GM12878 (cell line): ENCODE data around the gene SPRY1. TPM values are rescaled to one million over a fixed set of nuclear protein-coding genes. Genes with fewer than 3 reads are reported as not detected.

Experiments
- ATAC-seq: fragments of 200-7000 bp; cut with Tn5 transposase; 3 replicates; pipeline ENCODE4 v1.9.1; 2020; ENCODE audit warnings: mild to moderate bottlenecking, moderate library complexity
- BruUV-seq: library from RNA; stranded (reverse); fragments of 400-500 nt; replicated peaks from 2 replicates; lab custom pipeline; 2021; lab: Mats Ljungman, UMichigan
- CTCF ChIA-PET: fragments of 300-600 bp; sonication (Branson Sonifier 250); formaldehyde crosslinking; extraction: SDS; loops from one replicate; lab custom pipeline; 2021; ENCODE audit warnings: inconsistent platforms; lab: Yijun Ruan, JAX
- POLR2A ChIA-PET: fragments of 350-600 bp; formaldehyde crosslinking; extraction: SDS; loops from one replicate; lab custom pipeline; 2021; ENCODE audit warnings: inconsistent platforms; lab: Charles Lee
- RAD21 ChIA-PET: fragments of 300-600 bp; sonication (Branson Sonifier 250); formaldehyde crosslinking; loops from one replicate; lab custom pipeline; 2023; ENCODE audit warnings: antibody characterized with exemption; ENCODE audit not compliant: unreplicated experiment; lab: Charles Lee
- SMC1A ChIA-PET: fragments of 300-600 bp; sonication (Branson Sonifier 250); formaldehyde crosslinking; loops from one replicate; lab custom pipeline; 2023; ENCODE audit not compliant: unreplicated experiment, uncharacterized antibody; lab: Charles Lee
- DNase-seq: peaks from one replicate; pipeline ENCODE4 v3.0.0-alpha.2; 2011; ENCODE audit warnings: low read depth, low spot score
- FAIRE-seq: peaks from 3 replicates; lab custom pipeline; 2011; peaks lifted over from hg19 to GRCh38; lab: Jason Lieb, UNC
- H2AFZ ChIP-seq: 2 replicates; pipeline ENCODE4 v1.6.0; 2011; ENCODE audit warnings: low read depth, low read length, control low read depth; ENCODE audit not compliant: control insufficient read depth
- H3K27ac ChIP-seq: 2 replicates; pipeline ENCODE4 v1.5.1; 2011; ENCODE audit warnings: control low read depth; ENCODE audit not compliant: control insufficient read depth, insufficient read depth
- H3K27me3 ChIP-seq, 2 experiments: replicated peaks in 1 of 2; 2 replicates each; pipeline versions ENCODE4 v1.6.0 to v1.6.1; 2011; ENCODE audit warnings: low read length in 1 of 2; ENCODE audit not compliant: control insufficient read depth in 2 of 2, insufficient read depth in 2 of 2
- H3K36me3 ChIP-seq, 2 experiments: 2 replicates each; pipeline ENCODE4 v1.5.1; 2011; ENCODE audit warnings: low read length in 1 of 2; ENCODE audit not compliant: control insufficient read depth in 2 of 2, insufficient read depth in 2 of 2
- H3K4me1 ChIP-seq: 2 replicates; pipeline ENCODE4 v1.6.1; 2011; ENCODE audit warnings: mild to moderate bottlenecking, low read length, moderate library complexity, mixed read lengths; ENCODE audit not compliant: control insufficient read depth, insufficient read depth
- H3K4me2 ChIP-seq: 2 replicates; pipeline ENCODE4 v1.6.0; 2011; ENCODE audit warnings: control low read depth; ENCODE audit not compliant: control insufficient read depth, insufficient read depth
- H3K4me3 ChIP-seq: fragments of 200-600 bp; sonication (generic); 2 replicates; pipeline ENCODE4 v1.5.1; 2016
- H3K79me2 ChIP-seq: 2 replicates; pipeline ENCODE4 v1.6.0; 2011; ENCODE audit warnings: low read length; ENCODE audit not compliant: control insufficient read depth, insufficient read depth
- H3K9ac ChIP-seq: 2 replicates; pipeline ENCODE4 v1.8.0; 2011; ENCODE audit warnings: low read length, control low read depth, mixed read lengths; ENCODE audit not compliant: control insufficient read depth, insufficient read depth
- H3K9me3 ChIP-seq: replicated peaks from 3 replicates; pipeline ENCODE4 v1.5.1; 2011; ENCODE audit warnings: mild to moderate bottlenecking, low read length; ENCODE audit not compliant: control insufficient read depth, insufficient read depth
- H4K20me1 ChIP-seq: 2 replicates; pipeline ENCODE4 v1.6.0; 2011; ENCODE audit not compliant: control insufficient read depth, insufficient read depth
- E2F4 ChIP-seq: IDR thresholded peaks from 2 replicates; pipeline ENCODE4 v1.6.1; 2012; ENCODE audit warnings: low read depth, low read length, improper control_type of control experiment
- EED ChIP-seq: sonication (generic); IDR thresholded peaks from 2 replicates; pipeline ENCODE4 v1.6.1; 2016; ENCODE audit warnings: antibody characterized with exemption, low read depth
- EGR1 ChIP-seq, 2 experiments: IDR thresholded peaks; 1 replicate in 1 of 2; 2 replicates in 1 of 2; pipeline ENCODE4 v1.6.1; 2011 to 2012; ENCODE audit warnings: low read depth in 2 of 2, low read length in 2 of 2, borderline replicate concordance in 1 of 2, mild to moderate bottlenecking in 1 of 2, moderate library complexity in 1 of 2
- FOS ChIP-seq: IDR thresholded peaks from 3 replicates; pipeline ENCODE4 v1.6.1; 2011; ENCODE audit warnings: borderline replicate concordance; ENCODE audit not compliant: insufficient read length; ENCODE audit errors: extremely low read depth
- HSF1 ChIP-seq: fragments of 150-350 bp; IDR thresholded peaks from 2 replicates; pipeline ENCODE4 v1.6.1; 2014; ENCODE audit warnings: mild to moderate bottlenecking, low read depth, low read length
- JUNB ChIP-seq: IDR thresholded peaks from 2 replicates; pipeline ENCODE4 v1.6.1; 2016; ENCODE audit warnings: antibody characterized with exemption, mild to moderate bottlenecking
- MEF2A ChIP-seq: IDR thresholded peaks from 2 replicates; pipeline ENCODE4 v1.6.1; 2011; ENCODE audit warnings: low read depth, mild to moderate bottlenecking, low read length, moderate library complexity; ENCODE audit not compliant: insufficient read depth
- MEF2B ChIP-seq: fragments of 450-650 bp; IDR thresholded peaks from 2 replicates; pipeline ENCODE4 v1.6.1; 2018; ENCODE audit warnings: mild to moderate bottlenecking, moderate library complexity; ENCODE audit not compliant: partially characterized antibody, poor library complexity, severe bottlenecking
- PAX8 ChIP-seq: fragments of 450-650 bp; IDR thresholded peaks from 2 replicates; pipeline ENCODE4 v1.6.1; 2017; ENCODE audit warnings: mild to moderate bottlenecking, moderate library complexity
- TAF1 ChIP-seq: IDR thresholded peaks from 2 replicates; pipeline ENCODE4 v1.6.1; 2011; ENCODE audit warnings: mild to moderate bottlenecking, low read depth, low read length, borderline replicate concordance
- TBL1XR1 ChIP-seq: IDR thresholded peaks from 2 replicates; pipeline ENCODE4 v1.6.1; 2012; ENCODE audit warnings: low read depth, low read length, improper control_type of control experiment
- ZNF274 ChIP-seq: IDR thresholded peaks from one replicate; pipeline ENCODE4 v1.8.0; 2011; ENCODE audit not compliant: insufficient read length, insufficient read depth
- WGBS: methylation state at CpG from one replicate; pipeline ENCODE4 v1.1.6; 2016; ENCODE audit warnings: low lambda C conversion rate; ENCODE audit not compliant: insufficient replicate concordance, insufficient coverage; ENCODE audit errors: missing lambda C conversion rate; 5-methylcytosine and 5-hydroxymethylcytosine counted together
- in situ Hi-C: fragments of 300-500 bp; cut with MboI; formaldehyde crosslinking; loops from 9 replicates; pipeline ENCODE4 v1.14.3; 2018; ENCODE audit warnings: mixed read lengths
- intact Hi-C: fragments of 100-400 bp; cut with micrococcal nuclease; formaldehyde crosslinking; loops from one replicate; pipeline ENCODE4 v1.14.2; 2022; ENCODE audit not compliant: unreplicated experiment
- polyA plus RNA-seq, 11 experiments: library from polyadenylated mRNA; depleted of rRNA in 4 of 11; unstranded in 6 of 11; stranded (reverse) in 5 of 11; fragments of >200 nt; fragmentation: Nextera tagmentation in 4 of 11; fragmentation: Illumina TruSeq in 1 of 11; extraction: Ambion mirVana in 4 of 11; extraction: Trizol in 1 of 11; gene quantifications; 1 replicate in 1 of 11; 2 replicates in 10 of 11; pipeline versions ENCODE4 v1.2.1 to v1.2.3, GENCODE V29; 2011 to 2016; ENCODE audit warnings: inconsistent platforms in 2 of 11, missing spikeins in 2 of 11, low read depth in 1 of 11
- total RNA-seq, 4 experiments: library from RNA; depleted of rRNA in 3 of 4; stranded (reverse); fragments of >200 nt in 3 of 4; fragmentation: Illumina TruSeq in 1 of 4; extraction: Trizol in 1 of 4; gene quantifications; 2 replicates each; pipeline versions ENCODE4 v1.2.1 to v1.2.3, GENCODE V29; 2013 to 2021

The SPRY1 gene
- total and polyA plus RNA-seq, 10 of the 15 experiments (the other 5 are each of a cell fraction or from before 2014, with no cell fraction given): 0.05 to 5.7 (median 0.23) TPM; not detected in 2

- FAIRE-seq: no peak
- ChIA-PET POLR2A (no interaction called here), CTCF (no interaction called here)
- H3K27me3 ChIP-seq: no peaks in the 10 kb centered on the region
- no peaks in the 10 kb centered on the region for H3K36me3 ChIP-seq
- H2AFZ ChIP-seq: no peak overlapping the region
- no peaks in the 10 kb centered on the region; the same call in 1 of the 3 replicates for H3K9me3 ChIP-seq
- TF ChIP-seq EED: no peak
- no peak for TF ChIP-seq EGR1 (IDR thresholded peaks at IDR 0.05; ENCODE audit: borderline replicate concordance in 1 of 2, low read depth in 2 of 2, low read length in 2 of 2)
- no peak for TF ChIP-seq MEF2A
- TF ChIP-seq ZNF274: no peak
- TF ChIP-seq FOS: no peak
- TF ChIP-seq MEF2B: no peak
- TF ChIP-seq TAF1: no peak
- no peak for TF ChIP-seq JUNB
- TF ChIP-seq HSF1: no peak
- no peak for TF ChIP-seq TBL1XR1
- no peak for TF ChIP-seq PAX8
- no peak for TF ChIP-seq E2F4
- TF ChIP-seq, all 136 proteins: peak for 0
- no peak for DNase-seq
- H3K9ac ChIP-seq: no peak overlapping the region
- in situ Hi-C loops: no loop called here
- no peak for ATAC-seq
- H3K4me2 ChIP-seq: no peak overlapping the region
- H3K4me1 ChIP-seq: peaks cover 5% of the 10 kb centered on the region; the same call in 1 of the 2 replicates
- BruUV-seq: no TSS peak
- 45% methylated on average over 5 of the region's 5 CpGs for WGBS
- no peaks in the 10 kb centered on the region for H4K20me1 ChIP-seq
- H3K4me3 ChIP-seq: no peak overlapping the region
- no peaks in the 10 kb centered on the region for H3K79me2 ChIP-seq
- intact Hi-C loops: no loop called here
- SMC1A ChIA-PET: interaction anchor here (0.6 to 2.3 kb wide), 9 partner anchors 10 to 259 kb away, joined by 3 to 10 read pairs (median 3); no protein-coding TSS in a partner anchor
- no peak overlapping the region for H3K27ac ChIP-seq
- RAD21 ChIA-PET: interaction anchor here (1.0 kb wide), 1 partner anchor 18 kb away, joined by 3 read pairs; no protein-coding TSS in a partner anchor
Measured at GRCh38 chr4:123423819-123424218, 27.2 kb downstream of the SPRY1 start.
